ENCODE results near the gene SPATA46.

DNA sequence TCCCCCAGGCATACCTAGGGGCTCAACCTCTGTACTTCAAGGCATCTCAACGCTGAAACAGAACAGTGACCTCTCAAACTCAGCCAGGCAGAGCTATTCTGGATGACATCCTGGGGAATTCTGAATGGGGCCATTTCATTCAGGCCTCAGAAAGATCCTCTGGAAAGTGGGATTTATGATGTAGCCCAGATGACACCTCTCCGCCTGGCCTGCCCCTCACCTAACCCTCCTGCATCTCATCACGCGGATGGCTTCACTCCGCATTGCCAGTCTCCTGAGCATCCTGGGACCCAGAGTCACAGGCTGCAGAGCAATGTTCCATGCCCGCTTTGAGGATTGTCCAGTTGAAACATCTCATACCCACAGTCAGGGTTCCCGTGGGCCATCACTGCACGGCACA is 1.2 kb downstream of the SPATA46 start:
- TF ChIP-seq SMC3 (IDR thresholded peaks at IDR 0.05; ENCODE audit: low read depth, low read length) = no peak
- TF ChIP-seq MEF2A (IDR thresholded peaks at IDR 0.05; ENCODE audit: borderline replicate concordance, low read depth) = no peak
- TF ChIP-seq CTCF (IDR thresholded peaks at IDR 0.05) = no peak
- TF ChIP-seq RFX5 (IDR thresholded peaks at IDR 0.05; ENCODE audit: low read length) = no peak
- TF ChIP-seq MAX (IDR thresholded peaks at IDR 0.05; ENCODE audit: low read depth) = no peak
- no peak for TF ChIP-seq EZH2phosphoT487 (IDR thresholded peaks at IDR 0.05; ENCODE audit: borderline replicate concordance, low read depth)
- no peak for TF ChIP-seq YY1 (IDR thresholded peaks at IDR 0.05; ENCODE audit: low read depth)
- no peak for TF ChIP-seq TAF1 (IDR thresholded peaks at IDR 0.05; ENCODE audit: borderline replicate concordance, low read depth, low read length)
- no peak for TF ChIP-seq REST (IDR thresholded peaks at IDR 0.05; ENCODE audit: low read depth, low read length)
- TF ChIP-seq EP300 (IDR thresholded peaks at IDR 0.05; ENCODE audit: borderline replicate concordance in 1 of 2, low read depth in 1 of 2, low read length in 1 of 2) = no peak
- TF ChIP-seq POLR2AphosphoS5 (IDR thresholded peaks at IDR 0.05; ENCODE audit: low read depth, low read length) = no peak
- TF ChIP-seq, protein P1, sequence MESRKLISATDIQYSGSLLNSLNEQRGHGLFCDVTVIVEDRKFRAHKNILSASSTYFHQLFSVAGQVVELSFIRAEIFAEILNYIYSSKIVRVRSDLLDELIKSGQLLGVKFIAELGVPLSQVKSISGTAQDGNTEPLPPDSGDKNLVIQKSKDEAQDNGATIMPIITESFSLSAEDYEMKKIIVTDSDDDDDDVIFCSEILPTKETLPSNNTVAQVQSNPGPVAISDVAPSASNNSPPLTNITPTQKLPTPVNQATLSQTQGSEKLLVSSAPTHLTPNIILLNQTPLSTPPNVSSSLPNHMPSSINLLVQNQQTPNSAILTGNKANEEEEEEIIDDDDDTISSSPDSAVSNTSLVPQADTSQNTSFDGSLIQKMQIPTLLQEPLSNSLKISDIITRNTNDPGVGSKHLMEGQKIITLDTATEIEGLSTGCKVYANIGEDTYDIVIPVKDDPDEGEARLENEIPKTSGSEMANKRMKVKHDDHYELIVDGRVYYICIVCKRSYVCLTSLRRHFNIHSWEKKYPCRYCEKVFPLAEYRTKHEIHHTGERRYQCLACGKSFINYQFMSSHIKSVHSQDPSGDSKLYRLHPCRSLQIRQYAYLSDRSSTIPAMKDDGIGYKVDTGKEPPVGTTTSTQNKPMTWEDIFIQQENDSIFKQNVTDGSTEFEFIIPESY (IDR thresholded peaks at IDR 0.05; ENCODE audit: borderline replicate concordance, low read depth) = no peak
